IPS-NIHi11 (cell line): ENCODE measurements around the gene TJP2.

ENCODE experiments used
- DNase-seq: peaks from one replicate; pipeline ENCODE4 v3.0.0; 2012; ENCODE audit warnings: mixed read lengths, low spot score

TJP2 gene

DNA sequence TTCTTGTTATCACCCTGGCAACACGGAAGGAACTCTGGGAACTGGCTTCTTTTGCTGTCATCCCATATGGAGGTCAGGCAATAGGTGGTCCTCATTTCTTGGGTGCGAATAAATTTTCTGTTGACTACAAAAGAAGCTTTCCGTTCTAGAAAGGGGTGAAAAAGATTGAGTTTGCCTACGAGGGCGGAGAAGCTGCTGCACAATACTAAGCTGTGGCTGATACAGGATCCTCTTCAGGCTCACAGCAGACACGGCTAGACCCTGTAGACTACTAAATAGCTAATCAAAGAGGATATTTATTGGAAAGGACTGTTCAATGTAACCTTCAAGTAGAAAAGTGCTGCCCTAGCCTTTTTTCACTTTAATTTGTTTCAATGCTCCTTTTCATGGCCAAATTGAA, 58.1 kb downstream of the TJP2 start:
- no peak for DNase-seq

GRCh38 chr9:69234683-69235082, 60.6 kb downstream of the TJP2 start:
- DNase-seq: no peak

DNA sequence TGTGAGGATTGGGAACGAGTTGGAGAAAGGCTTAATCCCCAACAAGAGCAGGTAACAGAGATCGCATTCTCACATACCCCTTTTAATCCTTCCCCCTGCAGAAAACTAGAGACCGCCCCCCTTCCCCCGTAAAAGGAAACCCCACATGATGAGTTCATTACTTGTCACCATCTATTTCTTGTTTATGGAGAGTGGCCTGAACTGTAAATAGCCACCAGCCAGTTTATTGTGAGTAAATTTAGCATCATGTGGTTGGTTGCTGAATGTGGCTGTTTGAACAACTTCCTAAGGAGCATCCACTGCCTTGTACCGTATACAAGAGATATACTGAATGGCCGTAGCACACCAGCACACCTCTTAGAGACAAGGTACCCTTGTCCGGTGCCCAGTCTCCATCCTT, 62.1 kb downstream of the TJP2 start:
- no peak for DNase-seq

- DNase-seq: no peak
Measured at GRCh38 chr9:69237702-69238295, 63.7 kb downstream of the TJP2 start.

GRCh38 chr9:69243116-69243515, 69.0 kb downstream of the TJP2 start:
- DNase-seq: no peak

- no peak for DNase-seq
Measured at GRCh38 chr9:69246629-69247028, 72.6 kb downstream of the TJP2 start.

- no peak for DNase-seq
Measured at GRCh38 chr9:69248005-69248404, 73.9 kb downstream of the TJP2 start.

DNA sequence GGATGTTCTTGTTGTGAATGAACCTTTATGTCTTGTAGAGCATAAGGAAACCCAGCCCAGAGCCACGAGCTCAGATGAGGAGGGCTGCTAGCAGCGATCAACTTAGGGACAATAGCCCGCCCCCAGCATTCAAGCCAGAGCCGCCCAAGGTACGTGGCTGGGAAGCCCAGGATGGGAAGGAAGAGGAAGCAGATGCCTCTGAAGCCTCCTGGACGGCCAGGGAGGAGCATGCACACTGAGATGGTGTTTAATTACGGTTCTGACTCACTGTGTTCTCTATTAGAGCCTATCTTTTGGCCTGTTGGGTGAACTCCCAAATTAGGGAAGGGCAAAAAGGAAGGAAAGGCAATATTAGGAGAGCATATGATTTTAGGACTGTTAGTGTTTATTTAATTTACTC, 75.3 kb downstream of the TJP2 start:
- no peak for DNase-seq

DNA sequence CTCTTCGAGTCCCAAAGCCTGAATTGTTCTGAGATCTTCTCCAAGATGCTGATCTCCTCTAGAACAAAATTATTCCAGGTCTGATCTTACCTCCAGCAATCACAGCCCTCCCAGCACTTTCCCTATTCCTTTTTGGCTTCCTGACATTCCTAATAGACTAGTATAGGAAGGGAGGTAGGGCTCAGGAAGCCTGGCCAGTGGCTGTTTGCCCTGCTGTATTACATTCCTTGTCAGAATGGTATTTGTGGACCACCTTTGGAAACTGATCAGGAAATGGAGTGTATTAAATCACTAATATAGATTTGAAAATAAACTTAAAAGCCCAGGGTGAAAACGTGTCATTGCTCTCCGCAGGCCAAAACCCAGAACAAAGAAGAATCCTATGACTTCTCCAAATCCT, 76.6 kb downstream of the TJP2 start:
- DNase-seq: no peak

GRCh38 chr9:69252436-69252835, 78.4 kb downstream of the TJP2 start:
- DNase-seq: no peak

- DNase-seq: no peak
Measured at GRCh38 chr9:69253057-69253456, 79.0 kb downstream of the TJP2 start.

DNA sequence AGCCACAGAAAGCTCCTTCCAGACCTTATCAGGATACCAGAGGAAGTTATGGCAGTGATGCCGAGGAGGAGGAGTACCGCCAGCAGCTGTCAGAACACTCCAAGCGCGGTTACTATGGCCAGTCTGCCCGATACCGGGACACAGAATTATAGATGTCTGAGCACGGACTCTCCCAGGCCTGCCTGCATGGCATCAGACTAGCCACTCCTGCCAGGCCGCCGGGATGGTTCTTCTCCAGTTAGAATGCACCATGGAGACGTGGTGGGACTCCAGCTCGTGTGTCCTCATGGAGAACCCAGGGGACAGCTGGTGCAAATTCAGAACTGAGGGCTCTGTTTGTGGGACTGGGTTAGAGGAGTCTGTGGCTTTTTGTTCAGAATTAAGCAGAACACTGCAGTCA, 80.1 kb downstream of the TJP2 start:
- DNase-seq: no peak

DNA sequence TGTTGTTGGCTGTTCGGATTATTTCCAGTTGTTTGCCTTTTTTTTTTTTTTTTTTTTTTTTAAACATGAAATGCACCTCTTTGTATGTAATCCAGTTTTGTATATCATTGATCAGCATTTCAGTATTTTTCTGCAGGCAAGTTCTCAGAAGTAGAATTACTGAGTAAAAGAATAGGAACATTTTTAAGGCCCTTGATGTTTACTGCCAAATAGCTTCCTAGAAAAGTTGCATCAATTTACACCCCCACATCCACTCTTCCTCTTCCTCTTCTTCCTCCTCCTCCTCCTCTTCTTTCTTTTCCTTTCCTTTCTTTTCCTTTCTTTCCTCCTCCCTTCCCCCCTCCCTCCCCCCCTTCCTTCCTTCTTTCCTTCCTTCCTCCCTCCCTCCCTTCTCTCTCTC, 81.5 kb downstream of the TJP2 start:
- DNase-seq: no peak

- no peak for DNase-seq
Measured at GRCh38 chr9:69258551-69258950, 84.5 kb downstream of the TJP2 start.

- DNase-seq: no peak
Measured at GRCh38 chr9:69260161-69260560, 86.1 kb downstream of the TJP2 start.

GRCh38 chr9:69261636-69262035, 87.6 kb downstream of the TJP2 start:
- DNase-seq: no peak

GRCh38 chr9:69264526-69264925, 90.4 kb downstream of the TJP2 start:
- DNase-seq: no peak

- DNase-seq: no peak
Measured at GRCh38 chr9:69265891-69266290, 91.8 kb downstream of the TJP2 start.

DNA sequence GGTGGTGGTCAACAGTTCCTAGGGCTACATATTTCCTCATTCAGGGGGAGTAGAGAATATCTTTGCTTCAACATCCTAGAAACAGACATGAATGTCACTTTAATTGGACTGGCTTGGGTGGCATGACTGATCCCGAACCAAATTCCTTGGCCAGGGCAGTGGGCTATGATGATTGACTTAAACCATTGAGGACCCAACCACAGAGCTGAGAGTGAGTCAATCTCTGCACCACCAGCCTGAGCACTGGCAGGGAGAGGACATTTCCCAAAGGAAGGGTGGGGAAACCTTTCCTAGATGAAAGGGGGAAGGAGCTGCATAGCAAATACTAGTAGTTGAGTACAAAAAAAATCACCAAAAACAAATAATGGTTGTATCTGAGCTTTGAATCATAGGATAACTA, 98.1 kb downstream of the TJP2 start:
- DNase-seq: no peak

DNA sequence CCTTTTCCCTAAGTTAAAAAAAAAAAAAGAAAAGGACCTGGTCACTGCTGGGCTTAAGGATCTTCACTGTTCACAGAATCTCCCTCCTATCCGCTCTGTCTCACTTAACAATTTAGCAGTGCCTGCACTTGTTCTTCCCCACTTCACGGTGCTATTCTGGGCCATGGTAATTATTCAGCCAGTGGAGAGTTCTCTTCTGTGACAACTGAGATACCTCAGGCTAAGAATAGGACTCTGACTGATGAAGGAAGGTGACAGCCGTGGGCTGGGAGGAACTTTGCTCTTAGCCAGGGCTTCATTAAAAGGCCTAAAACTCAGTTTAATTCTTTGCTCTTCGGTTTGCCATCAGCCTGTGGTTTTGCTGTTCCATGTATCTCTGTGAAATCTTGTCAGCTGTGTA, 99.1 kb downstream of the TJP2 start:
- no peak for DNase-seq

DNA sequence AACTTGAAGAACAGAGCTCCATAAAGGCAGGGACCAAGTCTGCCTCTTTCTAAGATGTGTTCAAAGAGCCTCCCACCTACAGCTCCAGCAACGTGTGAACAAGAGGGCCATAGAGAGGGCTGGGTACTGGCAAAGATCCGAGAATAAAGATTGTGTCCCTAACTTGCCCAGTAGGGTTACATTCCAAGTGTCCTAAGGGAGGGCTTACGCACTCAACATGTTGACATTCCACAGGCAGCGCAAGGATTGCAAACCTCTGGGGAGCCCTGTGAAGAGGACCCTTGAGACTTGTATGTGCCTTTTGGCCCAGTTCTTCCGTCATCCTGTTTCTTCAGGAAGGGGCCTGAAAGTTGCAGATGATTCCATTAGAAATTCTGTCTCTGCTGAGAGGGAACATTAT, 102.7 kb downstream of the TJP2 start:
- no peak for DNase-seq

GRCh38 chr9:69279084-69279731, 105.1 kb downstream of the TJP2 start:
- DNase-seq: no peak

DNA sequence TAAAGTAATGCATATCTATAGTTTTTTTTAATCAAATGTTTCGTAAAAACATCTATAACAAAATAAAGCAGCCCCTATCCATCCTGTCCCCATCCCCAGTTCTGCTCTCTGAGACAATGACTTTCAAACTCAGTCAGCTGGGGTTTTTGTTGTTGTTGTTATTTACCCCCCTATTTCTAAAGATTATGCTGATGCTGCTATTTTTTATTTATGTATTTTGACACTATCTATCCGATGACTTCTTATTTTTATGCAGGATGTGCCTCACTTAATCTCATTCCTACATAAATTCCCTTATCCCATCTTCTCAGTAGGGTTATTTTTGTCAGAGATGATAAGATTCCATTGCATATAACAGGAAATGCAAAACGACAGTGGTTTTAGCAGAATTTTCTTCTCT, 105.7 kb downstream of the TJP2 start:
- DNase-seq: no peak

DNA sequence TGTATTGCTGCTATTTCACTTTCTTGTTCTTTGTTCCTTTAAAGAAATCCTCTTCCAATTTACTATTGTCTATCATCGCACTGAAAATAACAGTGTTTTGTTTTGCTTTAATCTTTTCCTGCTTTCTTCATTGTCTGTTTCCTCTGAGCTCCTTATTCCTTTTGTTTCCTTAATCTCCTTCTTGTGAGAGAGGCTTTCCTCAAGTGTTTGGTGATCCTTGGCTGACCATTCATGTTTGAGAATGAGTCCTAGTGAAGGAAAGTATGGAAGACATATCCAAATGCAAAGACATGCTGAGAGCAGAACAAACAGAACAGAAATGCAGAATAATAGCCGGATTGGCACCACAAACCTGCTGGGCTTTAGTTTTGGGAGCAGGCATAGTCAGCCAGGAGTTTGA, 108.9 kb downstream of the TJP2 start:
- peak; percentile 22 for DNase-seq
